HG03060 (cell line): ENCODE results near the gene KDM5B.

Source experiments
- ATAC-seq: cut with Tn5 transposase; IDR thresholded peaks from one replicate; pipeline ENCODE4 v1.9.1; 2021; ENCODE audit warnings: low read depth, moderate number of reproducible peaks; ENCODE audit not compliant: unreplicated experiment

The KDM5B gene

DNA sequence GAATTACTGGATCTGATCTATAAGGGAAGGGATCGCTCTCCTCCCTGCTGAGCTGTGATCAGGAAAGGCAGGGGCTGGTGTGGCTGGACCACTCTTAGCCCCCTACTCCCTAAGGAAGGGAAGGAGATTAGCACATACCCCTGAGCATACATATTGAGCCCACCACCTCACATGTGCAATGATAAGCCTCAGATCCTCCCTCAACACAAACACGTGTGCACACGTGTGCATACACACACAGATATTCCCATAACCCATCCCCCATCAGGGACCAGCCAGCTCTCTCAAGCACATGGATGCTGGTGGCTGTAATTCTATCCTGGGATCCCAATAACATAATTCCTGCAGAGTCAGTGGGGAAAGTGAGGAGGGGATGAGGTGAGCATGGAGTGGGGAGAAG, 119.1 kb downstream of the KDM5B start:
- no peak for ATAC-seq

DNA sequence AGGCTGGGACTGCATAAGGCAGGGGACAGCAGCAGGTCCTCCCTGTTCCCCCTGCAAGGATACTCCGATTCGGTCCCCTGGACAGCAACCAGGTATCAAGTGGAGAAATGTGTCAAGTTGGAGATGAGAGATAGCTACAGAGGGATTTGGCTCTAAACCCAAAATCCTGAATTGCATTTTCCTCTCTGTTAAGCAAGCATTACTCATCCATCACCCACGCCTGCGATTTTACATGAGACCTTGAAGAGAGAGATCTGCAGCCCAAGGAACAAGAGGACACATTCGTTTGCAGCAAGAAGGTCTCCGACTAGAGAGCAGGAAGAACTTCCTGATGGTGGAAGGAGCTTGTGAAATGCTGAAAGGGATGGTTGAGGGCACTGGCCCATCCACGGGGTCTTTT, 119.8 kb downstream of the KDM5B start:
- ATAC-seq = no peak

DNA sequence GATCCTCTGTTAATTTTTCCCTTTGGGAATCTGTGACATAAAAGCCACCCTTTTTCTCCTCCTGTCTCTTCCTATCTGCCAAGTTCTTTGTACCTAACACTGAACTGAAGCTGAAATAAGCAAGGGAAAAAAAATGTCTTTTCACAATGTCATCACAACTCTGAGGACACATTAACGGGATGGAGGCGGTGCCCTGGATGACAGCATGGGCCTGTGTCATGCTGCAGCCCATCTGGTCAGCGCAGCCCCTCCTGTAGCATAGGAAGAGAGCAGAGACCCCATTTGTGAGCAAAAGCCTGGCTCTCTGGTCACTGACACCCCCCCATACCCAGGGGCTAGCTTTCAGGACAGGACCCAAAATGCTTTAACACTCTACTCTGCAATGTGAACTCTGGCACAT, 120.4 kb downstream of the KDM5B start:
- ATAC-seq = no peak

DNA sequence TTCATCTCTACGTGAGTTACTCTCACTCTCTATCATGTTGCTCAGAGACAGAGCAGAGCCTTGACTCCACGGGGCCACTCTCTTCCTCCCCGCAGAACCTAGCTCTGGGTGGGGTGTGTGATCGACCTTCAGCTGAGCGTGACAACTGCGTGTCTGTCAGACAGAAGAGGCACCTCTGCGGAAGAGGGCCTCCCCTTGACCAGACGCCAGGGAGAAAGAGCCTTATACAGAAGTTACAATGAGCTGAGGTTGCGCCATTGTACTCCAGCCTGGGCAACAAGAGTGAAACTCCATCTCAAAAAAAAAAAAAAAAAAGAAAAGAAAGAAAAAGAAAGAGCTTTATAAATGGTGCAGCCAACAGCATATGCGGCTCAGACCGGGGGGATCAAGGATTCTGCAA, 120.9 kb downstream of the KDM5B start:
- ATAC-seq = no peak

DNA sequence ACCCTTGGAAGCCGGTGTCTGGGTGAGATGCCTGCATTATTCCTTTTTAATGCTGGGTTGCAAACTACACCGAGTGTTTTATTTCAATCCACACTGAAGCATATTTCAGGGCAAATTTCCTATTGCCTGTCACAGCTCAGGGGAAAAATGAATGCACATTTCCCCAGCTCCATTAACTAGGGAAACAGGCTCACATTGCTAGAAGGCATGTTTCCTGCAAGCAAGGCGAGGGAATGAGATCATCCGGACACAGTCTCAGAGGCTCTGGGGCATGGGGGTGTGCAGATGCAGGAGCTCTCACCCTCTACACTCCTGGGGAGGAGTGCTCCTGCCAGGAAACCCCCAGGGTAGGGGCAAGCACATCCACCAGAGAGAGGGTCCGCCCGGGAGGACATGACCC, 122.6 kb downstream of the KDM5B start:
- no peak for ATAC-seq

DNA sequence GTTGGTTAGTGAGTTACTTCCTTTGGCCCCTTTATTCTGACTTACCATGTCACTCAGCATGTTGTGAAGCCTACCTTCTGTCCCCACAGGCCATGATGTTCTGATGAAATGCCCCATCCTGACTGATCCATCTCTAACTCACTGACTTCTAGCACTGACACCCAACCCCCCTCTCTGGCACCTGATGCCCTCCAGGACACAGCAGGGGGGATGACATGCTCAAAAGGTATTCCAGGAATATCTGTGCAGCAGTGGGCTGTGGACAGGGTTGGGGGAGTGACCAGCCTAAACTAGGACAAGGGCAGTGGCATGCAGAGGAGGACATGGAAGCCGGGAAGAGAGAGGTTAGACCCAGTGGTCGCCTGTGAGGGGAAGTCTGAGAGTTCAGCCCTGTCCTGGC, 123.5 kb downstream of the KDM5B start:
- ATAC-seq = no peak

DNA sequence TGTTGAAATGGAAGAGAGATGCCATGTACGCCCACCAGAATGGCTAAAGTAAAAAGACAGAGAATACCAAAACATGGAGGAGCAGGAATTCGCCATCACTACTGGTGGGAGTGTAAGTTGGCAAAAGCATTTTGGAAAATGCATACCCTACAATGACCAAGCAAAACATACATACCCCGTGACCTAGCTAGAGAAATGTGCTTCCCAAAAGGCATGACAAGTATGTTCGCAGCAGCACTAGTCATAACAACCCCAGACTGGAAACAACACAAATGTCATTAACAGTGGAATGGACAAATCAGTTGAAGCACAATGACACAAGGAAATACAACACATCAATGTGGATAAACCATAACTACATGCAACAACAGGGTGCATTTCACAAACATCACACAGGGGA, 125.2 kb downstream of the KDM5B start:
- no peak for ATAC-seq

DNA sequence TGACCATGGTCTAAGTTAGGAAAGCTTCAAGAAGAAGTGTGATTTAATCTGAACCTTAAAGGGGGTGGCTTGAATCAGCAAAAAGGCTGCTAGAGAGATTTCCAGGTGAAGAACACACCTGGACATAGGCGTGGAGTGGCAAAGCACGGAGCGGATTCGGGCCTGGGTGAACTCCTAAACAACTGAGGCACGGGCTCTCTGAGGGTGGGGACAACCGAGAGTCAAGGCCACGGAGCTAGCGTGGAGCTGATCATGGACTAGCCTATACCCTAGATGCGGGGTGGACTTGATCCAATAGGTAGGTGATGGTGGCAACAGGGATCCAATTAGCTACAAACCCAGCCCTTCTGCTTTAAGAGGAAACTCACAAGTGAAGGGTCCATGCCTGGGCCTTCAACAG, 125.7 kb downstream of the KDM5B start:
- ATAC-seq = no peak

DNA sequence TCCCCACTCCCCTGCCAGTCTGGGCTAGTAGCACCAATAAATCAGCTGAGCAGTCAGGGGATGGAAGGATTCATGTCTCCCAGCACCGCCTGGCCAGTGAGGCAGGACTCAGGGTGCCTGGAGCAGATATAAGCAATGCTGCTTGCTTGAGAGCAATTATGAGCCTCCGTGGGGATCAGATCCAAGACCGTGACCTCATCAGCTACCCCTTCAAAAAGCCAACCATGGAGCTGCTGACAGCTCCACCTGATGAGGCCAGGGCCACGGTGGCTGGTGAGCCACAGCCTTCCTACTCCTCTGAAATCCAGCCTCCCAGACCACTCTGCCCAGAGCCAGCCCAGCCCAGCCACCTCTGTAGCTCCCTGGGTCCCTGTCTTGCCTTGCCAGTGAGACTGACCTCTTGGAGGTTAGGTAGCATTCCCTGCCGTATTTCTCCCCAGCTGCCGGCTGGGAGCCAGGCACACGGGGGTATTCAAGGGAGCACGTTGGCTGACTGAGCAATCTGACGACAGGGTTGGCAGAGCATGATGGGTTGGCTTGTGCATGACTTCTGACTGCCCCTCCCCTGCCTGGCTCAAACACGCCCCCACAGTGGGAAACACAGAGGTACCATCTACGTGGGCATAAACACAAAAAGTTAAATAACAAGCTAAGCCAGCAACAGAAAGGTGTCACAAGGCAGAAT, 126.3 kb downstream of the KDM5B start:
- ATAC-seq = no peak

DNA sequence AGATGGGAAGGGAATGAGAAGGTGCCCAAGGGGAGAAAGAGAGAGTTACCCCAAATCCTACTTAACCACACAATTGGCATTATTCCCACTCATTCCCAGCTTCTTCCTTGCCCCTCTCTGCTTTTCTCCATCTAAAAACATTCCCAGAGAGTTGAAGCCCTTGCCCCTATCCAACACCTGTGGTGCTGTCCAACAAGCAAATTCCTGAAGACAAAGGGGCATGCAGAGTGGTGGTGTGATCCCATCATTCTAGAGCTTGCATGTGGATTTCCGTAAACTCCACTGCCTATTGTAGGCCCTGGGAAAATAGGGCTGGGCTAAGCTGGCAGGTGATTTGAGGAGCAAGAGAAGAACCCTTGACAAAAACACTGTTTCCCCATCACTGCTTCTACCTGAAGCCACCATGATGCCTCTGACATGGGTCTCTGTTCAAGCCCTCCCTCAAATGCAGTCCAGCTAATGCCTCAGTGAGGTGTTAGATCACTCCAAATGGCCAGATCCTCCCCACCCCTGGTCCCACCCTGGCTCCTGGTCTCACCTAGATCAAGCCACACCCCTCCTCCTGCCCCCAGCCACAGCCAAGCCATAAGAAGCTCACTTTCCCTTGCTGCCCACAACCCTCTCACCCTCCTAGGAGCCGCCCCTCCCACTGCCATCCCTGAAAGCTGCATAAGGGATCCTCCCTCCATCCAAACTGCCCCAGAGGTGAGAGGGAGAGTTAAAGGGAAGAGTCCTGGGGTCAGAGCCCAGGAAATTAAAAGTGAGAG, 127.5 kb downstream of the KDM5B start:
- no peak for ATAC-seq

DNA sequence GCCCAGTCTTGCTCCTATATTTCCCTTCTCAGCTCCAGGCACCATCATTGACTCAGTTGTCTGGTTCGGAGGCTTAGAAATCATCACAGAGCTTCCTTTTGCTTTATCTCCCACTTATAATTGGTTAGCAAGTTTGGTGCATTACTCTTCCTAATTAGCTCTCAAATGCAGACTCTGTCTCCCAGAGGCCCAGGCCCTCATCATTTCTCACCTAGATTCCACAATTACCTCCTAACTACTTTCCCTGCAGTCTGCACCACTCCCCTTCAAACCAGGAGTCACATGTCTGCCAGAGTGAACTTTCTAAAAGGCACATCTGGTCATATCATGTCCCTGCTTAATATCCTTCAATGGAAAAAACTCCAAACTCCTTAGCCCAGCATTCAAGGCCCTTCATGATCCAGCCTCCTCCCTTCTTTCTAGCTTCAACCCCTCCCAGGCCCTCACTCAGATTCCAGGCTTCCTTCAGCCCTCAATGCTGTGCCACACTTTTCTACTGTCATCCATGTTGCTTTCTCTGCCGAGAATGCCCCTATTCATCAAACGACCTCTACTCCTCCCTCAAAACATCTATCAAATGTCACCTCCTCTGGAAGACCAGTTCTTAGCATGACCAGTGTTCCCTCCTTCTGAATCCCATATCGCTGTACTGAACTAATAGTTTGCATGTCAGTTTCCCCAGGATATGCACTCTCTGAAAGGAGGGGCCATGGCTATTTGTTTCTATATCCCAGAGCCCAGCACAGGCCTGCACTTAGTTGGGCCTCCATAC, 128.6 kb downstream of the KDM5B start:
- ATAC-seq = no peak

DNA sequence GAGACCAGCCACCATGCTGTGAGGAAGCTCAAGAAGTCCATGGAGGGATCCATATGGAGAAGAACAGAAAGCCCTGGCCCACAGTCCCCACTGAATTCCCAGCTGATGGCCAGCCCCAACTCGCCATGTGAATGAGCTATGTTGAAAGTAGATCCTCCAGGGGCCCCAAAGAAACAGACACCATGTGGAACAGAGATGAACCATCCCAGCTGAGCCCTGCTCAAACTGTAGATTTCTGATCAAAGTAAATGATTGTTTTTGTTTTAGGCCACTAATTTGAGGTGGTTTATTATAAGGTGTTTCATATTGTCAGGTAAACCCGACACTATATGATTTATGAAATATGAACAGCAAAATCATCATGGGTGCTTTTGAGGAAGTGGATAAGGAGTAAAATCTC, 130.8 kb downstream of the KDM5B start:
- no peak for ATAC-seq
